NCI-H2196 treated with DMSO at 0.1 percent for 48 hours (cell line): Measurements from ENCODE around the gene ALDOA.
"Not testable (repeated sequence)": the region's sequence is repeated elsewhere in the genome, so short reads cannot be mapped to it uniquely, and the experiment has no call there.

Source experiments
- DNase-seq: peaks from one replicate; lab custom pipeline; 2025; ENCODE audit not compliant: unreplicated experiment; lab: John Stamatoyannopoulos, UW

Gene ALDOA

DNA sequence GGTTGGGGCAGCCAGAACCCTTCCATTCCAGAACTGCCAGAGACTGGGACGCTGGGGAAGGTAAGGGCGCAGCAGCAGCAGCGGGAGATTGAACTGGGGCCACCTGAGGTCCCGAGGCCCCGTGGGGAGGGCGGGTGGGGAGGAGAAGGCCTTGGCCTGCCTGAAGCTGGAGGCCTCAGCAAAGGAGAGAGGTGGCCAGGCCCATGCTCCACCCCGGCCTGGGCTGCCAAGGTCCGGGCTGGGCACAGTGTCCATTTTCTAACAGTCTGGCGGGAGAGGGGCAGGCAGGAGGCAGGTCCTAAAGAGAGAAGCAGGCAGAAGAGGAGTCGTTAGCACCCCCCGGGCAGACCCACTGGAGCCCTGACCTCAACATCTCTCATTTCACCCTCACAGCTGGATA, 48.9 kb downstream of the ALDOA start:
- DNase-seq, result no peak

GRCh38 chr16:30114833-30115232, 49.3 kb downstream of the ALDOA start:
- not testable (repeated sequence) for DNase-seq

GRCh38 chr16:30115238-30115637, 49.7 kb downstream of the ALDOA start:
- DNase-seq, result no peak

- DNase-seq, result no peak
Observed at GRCh38 chr16:30116291-30117207, 51.0 kb downstream of the ALDOA start.

GRCh38 chr16:30117768-30118167, 52.2 kb downstream of the ALDOA start:
- no peak for DNase-seq

DNA sequence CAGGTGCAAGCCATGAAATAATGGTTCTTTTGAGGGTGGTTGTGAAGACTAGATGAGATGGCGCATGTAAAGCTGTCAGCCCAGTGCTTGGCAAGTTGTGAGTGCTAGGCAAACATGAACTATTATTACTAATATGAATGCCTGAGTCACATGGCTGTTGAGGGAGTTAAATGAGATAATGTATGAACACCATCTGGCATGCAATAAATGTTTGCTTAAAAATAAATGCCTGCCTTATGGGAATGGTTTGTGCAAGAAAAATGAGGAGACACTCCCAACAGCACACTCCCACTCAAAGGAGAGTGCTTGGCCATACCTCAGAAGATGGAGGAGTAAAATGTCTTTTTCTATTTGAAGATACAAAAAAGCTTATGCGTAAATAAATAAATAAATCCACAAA, 53.9 kb downstream of the ALDOA start:
- DNase-seq, result no peak
